Loucy (cell line): ENCODE measurements around the gene HSP90AB1.

Experiments
- H2AFZ ChIP-seq: fragments of 200-600 bp; sonication (generic); 2 replicates; pipeline ENCODE4 v1.6.0; 2016; ENCODE audit warnings: antibody characterized with exemption, mild to moderate bottlenecking, low read length, moderate library complexity
- H3F3A ChIP-seq: fragments of 200-600 bp; 2 replicates; pipeline ENCODE4 v1.6.0; 2016; ENCODE audit warnings: antibody characterized with exemption, low read depth, mild to moderate bottlenecking
- H3K27me3 ChIP-seq: fragments of 200-600 bp; sonication (generic); 2 replicates; pipeline ENCODE4 v1.6.1; 2014; ENCODE audit warnings: low read length, mild to moderate bottlenecking; ENCODE audit not compliant: insufficient read depth, poor library complexity, severe bottlenecking
- H3K36me3 ChIP-seq: fragments of 200-600 bp; sonication (generic); 2 replicates; pipeline ENCODE4 v1.6.1; 2016; ENCODE audit warnings: low read length; ENCODE audit not compliant: insufficient read depth
- H3K4me1 ChIP-seq: fragments of 200-600 bp; sonication (generic); 2 replicates; pipeline ENCODE4 v1.5.1; 2014; ENCODE audit warnings: low read length, mild to moderate bottlenecking; ENCODE audit not compliant: insufficient read depth, poor library complexity, severe bottlenecking
- H3K4me2 ChIP-seq: fragments of 200-600 bp; sonication (generic); 2 replicates; pipeline ENCODE4 v1.6.0; 2014; ENCODE audit warnings: antibody characterized with exemption, low read length, low read depth, mild to moderate bottlenecking; ENCODE audit not compliant: poor library complexity, severe bottlenecking
- H3K4me3 ChIP-seq: fragments of 200-600 bp; sonication (generic); 2 replicates; pipeline ENCODE4 v1.5.1; 2014; ENCODE audit warnings: low read length, mild to moderate bottlenecking, mixed read lengths; ENCODE audit not compliant: poor library complexity, severe bottlenecking
- H3K79me2 ChIP-seq: fragments of 200-600 bp; sonication (generic); 2 replicates; pipeline ENCODE4 v1.6.1; 2014; ENCODE audit warnings: low read length; ENCODE audit not compliant: insufficient read depth
- H3K9ac ChIP-seq: fragments of 200-600 bp; sonication (generic); 2 replicates; pipeline ENCODE4 v1.6.0; 2014; ENCODE audit warnings: mild to moderate bottlenecking, low read depth, low read length, moderate library complexity; ENCODE audit not compliant: poor library complexity, severe bottlenecking
- H3K9me2 ChIP-seq: fragments of 200-600 bp; sonication (generic); replicated peaks from 2 replicates; pipeline ENCODE4 v1.6.1; 2016; ENCODE audit warnings: low read depth, low read length, mixed read lengths
- H3K9me3 ChIP-seq: fragments of 200-600 bp; sonication (generic); 2 replicates; pipeline ENCODE4 v1.6.1; 2014; ENCODE audit warnings: mild to moderate bottlenecking, antibody characterized with exemption, low read length, low read depth; ENCODE audit not compliant: insufficient read depth
- H4K20me1 ChIP-seq: fragments of 200-600 bp; sonication (generic); 2 replicates; pipeline ENCODE4 v1.6.0; 2014; ENCODE audit warnings: antibody characterized with exemption, low read length, mild to moderate bottlenecking; ENCODE audit not compliant: insufficient read depth, poor library complexity, severe bottlenecking
- EZH2phosphoT487 ChIP-seq: fragments of 200-600 bp; IDR thresholded peaks from 2 replicates; pipeline ENCODE4 v1.6.1; 2018; ENCODE audit warnings: antibody characterized with exemption, mild to moderate bottlenecking, moderate library complexity, borderline replicate concordance
- TF ChIP-seq, protein P1 (sequence below): fragments of 200-600 bp; sonication (generic); conservative IDR thresholded peaks from 2 replicates; pipeline ENCODE4 v1.5.1; 2014; ENCODE audit warnings: mild to moderate bottlenecking, antibody characterized with exemption, low read length

The HSP90AB1 gene

GRCh38 chr6:44277763-44278162 is 30.9 kb downstream of the HSP90AB1 start:
- Histone ChIP-seq H3K79me2 (no peaks in the 10 kb centered on the region), H3K9me3 (no peaks in the 10 kb centered on the region), H3K9me2 (no peaks in the 10 kb centered on the region), H3K4me3 (no peak overlapping the region), H3K27me3 (no peaks in the 10 kb centered on the region), H3F3A (no peaks in the 10 kb centered on the region), H3K36me3 (no peaks in the 10 kb centered on the region), H3K4me1 (no peaks in the 10 kb centered on the region), H4K20me1 (no peaks in the 10 kb centered on the region), H3K4me2 (no peak overlapping the region), H2AFZ (no peak overlapping the region), H3K9ac (no peak overlapping the region)
- no peak for TF ChIP-seq EZH2phosphoT487
- TF ChIP-seq, protein P1, sequence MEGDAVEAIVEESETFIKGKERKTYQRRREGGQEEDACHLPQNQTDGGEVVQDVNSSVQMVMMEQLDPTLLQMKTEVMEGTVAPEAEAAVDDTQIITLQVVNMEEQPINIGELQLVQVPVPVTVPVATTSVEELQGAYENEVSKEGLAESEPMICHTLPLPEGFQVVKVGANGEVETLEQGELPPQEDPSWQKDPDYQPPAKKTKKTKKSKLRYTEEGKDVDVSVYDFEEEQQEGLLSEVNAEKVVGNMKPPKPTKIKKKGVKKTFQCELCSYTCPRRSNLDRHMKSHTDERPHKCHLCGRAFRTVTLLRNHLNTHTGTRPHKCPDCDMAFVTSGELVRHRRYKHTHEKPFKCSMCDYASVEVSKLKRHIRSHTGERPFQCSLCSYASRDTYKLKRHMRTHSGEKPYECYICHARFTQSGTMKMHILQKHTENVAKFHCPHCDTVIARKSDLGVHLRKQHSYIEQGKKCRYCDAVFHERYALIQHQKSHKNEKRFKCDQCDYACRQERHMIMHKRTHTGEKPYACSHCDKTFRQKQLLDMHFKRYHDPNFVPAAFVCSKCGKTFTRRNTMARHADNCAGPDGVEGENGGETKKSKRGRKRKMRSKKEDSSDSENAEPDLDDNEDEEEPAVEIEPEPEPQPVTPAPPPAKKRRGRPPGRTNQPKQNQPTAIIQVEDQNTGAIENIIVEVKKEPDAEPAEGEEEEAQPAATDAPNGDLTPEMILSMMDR: no peak

DNA sequence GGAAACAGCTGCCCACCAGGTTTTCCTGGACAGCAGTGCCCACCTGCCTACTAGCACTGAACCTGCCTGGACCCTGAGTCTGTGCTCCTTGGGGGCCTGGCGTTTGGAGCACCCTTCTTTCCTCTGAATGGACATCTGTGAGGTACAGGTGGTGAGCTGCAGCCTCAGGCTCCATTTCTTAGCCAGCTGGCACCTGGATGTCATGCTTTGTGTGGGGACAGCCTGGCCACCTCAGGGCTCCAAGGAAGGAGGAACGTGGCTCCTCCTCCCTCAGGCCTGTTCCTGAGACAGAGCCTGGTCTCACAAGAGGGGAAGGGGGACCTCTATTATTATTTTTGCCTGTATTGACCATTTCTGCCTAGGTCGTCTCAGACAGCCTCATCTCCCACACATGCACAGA is 31.4 kb downstream of the HSP90AB1 start:
- Histone ChIP-seq H3F3A (no peaks in the 10 kb centered on the region), H3K36me3 (no peaks in the 10 kb centered on the region), H4K20me1 (no peaks in the 10 kb centered on the region), H3K4me1 (no peaks in the 10 kb centered on the region), H2AFZ (no peak overlapping the region), H3K9ac (no peak overlapping the region), H3K9me2 (no peaks in the 10 kb centered on the region), H3K27me3 (no peaks in the 10 kb centered on the region), H3K79me2 (no peaks in the 10 kb centered on the region), H3K9me3 (no peaks in the 10 kb centered on the region), H3K4me2 (no peak overlapping the region), H3K4me3 (no peak overlapping the region)
- no peak for TF ChIP-seq EZH2phosphoT487
- TF ChIP-seq, protein P1: no peak

DNA sequence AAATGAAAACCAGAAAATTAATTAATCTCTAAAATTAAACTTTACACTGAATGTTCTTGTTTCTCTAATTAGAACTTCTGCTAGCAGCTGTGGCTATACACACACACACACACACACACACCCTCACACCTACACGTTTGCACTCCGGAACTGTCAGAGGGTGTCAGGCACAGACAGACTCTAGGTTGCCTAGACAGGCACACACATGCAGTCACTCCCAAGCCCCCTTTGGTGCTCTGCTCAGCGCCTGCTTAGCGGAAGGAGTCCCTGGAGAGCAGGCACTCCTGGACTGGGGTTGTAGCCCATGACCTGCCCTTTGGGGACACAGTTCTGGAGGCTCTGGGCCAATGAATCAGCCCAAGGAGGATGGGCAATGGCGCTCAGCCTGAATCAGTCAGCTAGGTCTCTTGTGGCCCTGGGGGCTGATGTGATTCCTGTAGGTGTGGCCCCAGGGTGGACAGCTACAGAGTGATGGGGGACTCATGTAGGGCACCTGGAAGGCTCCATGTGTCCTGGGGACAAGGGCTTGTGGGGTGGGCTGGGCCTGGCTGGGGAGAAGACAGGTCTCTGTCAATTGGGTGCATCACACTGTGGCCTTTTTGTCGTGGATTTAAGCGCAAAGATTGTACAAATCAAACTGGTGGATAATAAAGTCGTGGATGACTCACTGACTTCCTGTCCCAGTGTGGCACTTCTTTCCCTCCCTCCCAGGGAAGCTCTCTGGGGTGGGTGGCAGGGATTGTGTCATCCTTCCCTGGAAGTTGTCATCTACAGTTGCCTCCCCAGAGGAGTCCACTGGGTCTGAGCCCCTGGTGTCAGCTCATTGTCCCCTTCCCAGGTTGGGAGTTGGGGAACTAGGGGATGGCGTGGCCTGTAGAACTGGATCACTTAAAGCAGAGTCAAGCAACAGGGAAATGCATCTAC is 32.1 kb downstream of the HSP90AB1 start:
- H2AFZ ChIP-seq: no peak overlapping the region
- no peaks in the 10 kb centered on the region for H3K9me2 ChIP-seq
- no peaks in the 10 kb centered on the region for H3K36me3 ChIP-seq
- H3F3A ChIP-seq: no peaks in the 10 kb centered on the region
- no peaks in the 10 kb centered on the region for H3K79me2 ChIP-seq
- H3K9ac ChIP-seq: no peak overlapping the region
- H3K4me3 ChIP-seq: no peak overlapping the region
- H3K4me1 ChIP-seq: no peaks in the 10 kb centered on the region
- H3K9me3 ChIP-seq: no peaks in the 10 kb centered on the region
- H3K4me2 ChIP-seq: no peak overlapping the region
- H3K27me3 ChIP-seq: no peaks in the 10 kb centered on the region
- no peaks in the 10 kb centered on the region for H4K20me1 ChIP-seq
- TF ChIP-seq, protein P1: no peak
- TF ChIP-seq EZH2phosphoT487: no peak
